ENCODE data around the gene DGKH.
"Not testable (repeated sequence)": the region's sequence is repeated elsewhere in the genome, so short reads cannot be mapped to it uniquely, and the experiment has no call there.

DGKH gene

DNA sequence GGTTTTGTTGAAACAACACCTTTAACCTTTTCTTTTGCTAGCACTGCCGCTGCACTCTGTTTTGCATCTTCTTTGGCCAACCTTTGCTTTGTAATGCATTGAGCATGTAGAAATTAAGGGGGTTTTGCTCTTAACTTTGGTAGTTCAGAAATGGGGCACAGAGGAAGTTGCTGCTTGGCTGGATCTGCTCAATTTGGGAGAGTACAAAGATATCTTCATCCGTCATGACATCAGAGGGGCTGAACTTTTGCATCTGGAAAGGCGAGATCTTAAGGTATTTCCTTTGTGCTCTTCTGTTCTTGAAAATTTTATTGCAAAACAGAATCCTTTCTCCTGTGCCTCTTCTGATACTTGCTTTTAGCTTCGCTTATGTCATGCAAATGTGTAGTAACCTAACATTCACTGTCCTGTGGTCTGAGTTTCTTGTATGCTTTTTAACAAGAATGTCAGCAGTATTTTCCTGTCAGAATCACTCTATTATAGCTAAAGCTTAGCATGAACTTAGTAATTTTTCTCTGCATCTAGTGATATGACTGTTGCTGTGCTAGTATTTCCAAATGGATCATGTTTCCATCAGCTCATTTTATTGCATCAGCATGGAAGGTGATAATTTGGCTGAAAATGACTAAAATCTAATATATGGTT, 172.8 kb downstream of the DGKH start:
- Histone ChIP-seq H3K36me3 (ENCODE audit: control insufficient read depth in 4 of 4, insufficient read depth in 4 of 4, low read length in 3 of 4) (peaks cover 0 to 3% (median 0%) of the 10 kb centered on the region in 4 experiments), H3K4me3 (ENCODE audit: control insufficient read depth in 1 of 7, extremely low read depth in 1 of 7, insufficient read depth in 4 of 7, low read depth in 2 of 7, low read length in 6 of 7) (no peak overlapping the region), H3K9me3 (ENCODE audit: control extremely low read depth in 1 of 5, control insufficient read depth in 4 of 5, insufficient read depth in 2 of 5, low read depth in 1 of 5, low read length in 4 of 5) (peaks cover 0 to 2% (median 0%) of the 10 kb centered on the region in 5 experiments), H3K27me3 (replicated peaks in 2 of 5; ENCODE audit: control insufficient read depth in 4 of 5, insufficient read depth in 5 of 5, low read length in 4 of 5) (no peaks in the 10 kb centered on the region), H3K27ac (ENCODE audit: insufficient read depth in 1 of 2, low read depth in 1 of 2, low read length in 2 of 2, poor library complexity in 1 of 2, severe bottlenecking in 2 of 2) (no peak overlapping the region), H3K4me1 (ENCODE audit: control extremely low read depth in 1 of 4, control insufficient read depth in 4 of 4, insufficient read depth in 4 of 4, low read length in 3 of 4) (no peaks in the 10 kb centered on the region)
- ChIA-PET POLR2A (no interaction called here), CTCF (no interaction called here)
- no peak for DNase-seq
- WGBS (ENCODE audit: insufficient coverage), result 94% methylated on average over 4 of the region's 4 CpGs

DNA sequence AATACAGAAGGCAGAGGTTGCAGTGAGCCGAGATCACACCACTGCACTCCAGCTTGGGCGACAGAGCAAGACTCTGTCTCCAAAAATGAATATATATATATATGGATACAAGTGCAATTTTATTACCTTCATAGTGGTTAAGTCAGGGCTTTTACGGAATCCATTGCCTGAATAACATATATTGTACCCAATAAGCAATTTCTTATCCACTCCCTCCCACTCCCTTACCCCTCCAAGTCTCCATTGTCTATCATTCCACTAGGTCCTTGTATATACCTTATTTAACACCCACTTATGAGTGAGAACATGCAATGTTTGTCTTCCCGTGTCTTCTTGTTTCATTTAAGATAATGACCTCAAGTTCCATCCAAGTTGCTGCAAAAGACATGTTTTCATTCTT, 175.2 kb downstream of the DGKH start:
- H3K27ac ChIP-seq (ENCODE audit: insufficient read depth in 1 of 2, low read depth in 1 of 2, low read length in 2 of 2, poor library complexity in 1 of 2, severe bottlenecking in 2 of 2), result no peak overlapping the region
- peaks cover 0 to 3% (median 0%) of the 10 kb centered on the region in 4 experiments for H3K36me3 ChIP-seq (ENCODE audit: control insufficient read depth in 4 of 4, insufficient read depth in 4 of 4, low read length in 3 of 4)
- POLR2A ChIA-PET, result no interaction called here
- no peak for DNase-seq
- CTCF ChIA-PET, result no interaction called here
- 100% methylated on average over 1 of the region's 4 CpGs for WGBS (ENCODE audit: insufficient coverage)
- H3K4me1 ChIP-seq (ENCODE audit: control extremely low read depth in 1 of 4, control insufficient read depth in 4 of 4, insufficient read depth in 4 of 4, low read length in 3 of 4), result no peaks in the 10 kb centered on the region
- no peak overlapping the region for H3K4me3 ChIP-seq (ENCODE audit: control insufficient read depth in 1 of 7, extremely low read depth in 1 of 7, insufficient read depth in 4 of 7, low read depth in 2 of 7, low read length in 6 of 7)
- H3K9me3 ChIP-seq (ENCODE audit: control extremely low read depth in 1 of 5, control insufficient read depth in 4 of 5, insufficient read depth in 2 of 5, low read depth in 1 of 5, low read length in 4 of 5), result peaks cover 0 to 2% (median 0%) of the 10 kb centered on the region in 5 experiments
- H3K27me3 ChIP-seq (replicated peaks in 2 of 5; ENCODE audit: control insufficient read depth in 4 of 5, insufficient read depth in 5 of 5, low read length in 4 of 5), result no peaks in the 10 kb centered on the region

DNA sequence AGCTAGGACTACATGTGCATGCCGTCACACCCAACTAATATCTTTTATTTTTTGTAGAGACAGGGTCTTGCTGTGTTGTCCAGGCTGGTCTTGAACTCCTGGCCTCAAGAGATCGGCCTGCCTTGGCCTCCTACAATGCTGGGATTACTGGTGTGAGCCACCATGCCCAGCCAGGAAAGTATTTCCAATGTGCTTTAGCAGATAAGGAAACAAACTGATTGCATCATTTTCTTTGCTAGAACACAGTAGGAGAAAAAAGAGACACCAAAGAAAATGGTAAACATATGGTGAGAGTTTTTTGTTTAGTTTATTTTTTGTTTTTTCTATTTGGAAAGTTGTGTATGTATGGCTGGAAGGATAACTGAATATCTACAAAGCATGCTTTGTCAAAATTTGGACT, 176.6 kb downstream of the DGKH start:
- H3K27me3 ChIP-seq (replicated peaks in 2 of 5; ENCODE audit: control insufficient read depth in 4 of 5, insufficient read depth in 5 of 5, low read length in 4 of 5), result no peaks in the 10 kb centered on the region
- H3K4me3 ChIP-seq (ENCODE audit: control insufficient read depth in 1 of 7, extremely low read depth in 1 of 7, insufficient read depth in 4 of 7, low read depth in 2 of 7, low read length in 6 of 7), result no peak overlapping the region
- peaks cover 0 to 2% (median 0%) of the 10 kb centered on the region in 5 experiments for H3K9me3 ChIP-seq (ENCODE audit: control extremely low read depth in 1 of 5, control insufficient read depth in 4 of 5, insufficient read depth in 2 of 5, low read depth in 1 of 5, low read length in 4 of 5)
- CTCF ChIA-PET, result no interaction called here
- no peak overlapping the region for H3K27ac ChIP-seq (ENCODE audit: insufficient read depth in 1 of 2, low read depth in 1 of 2, low read length in 2 of 2, poor library complexity in 1 of 2, severe bottlenecking in 2 of 2)
- POLR2A ChIA-PET, result no interaction called here
- no peak for DNase-seq
- 100% methylated on average over 1 of the region's 2 CpGs for WGBS (ENCODE audit: insufficient coverage)
- H3K4me1 ChIP-seq (ENCODE audit: control extremely low read depth in 1 of 4, control insufficient read depth in 4 of 4, insufficient read depth in 4 of 4, low read length in 3 of 4), result no peaks in the 10 kb centered on the region
- peaks cover 0 to 3% (median 0%) of the 10 kb centered on the region in 4 experiments for H3K36me3 ChIP-seq (ENCODE audit: control insufficient read depth in 4 of 4, insufficient read depth in 4 of 4, low read length in 3 of 4)

DNA sequence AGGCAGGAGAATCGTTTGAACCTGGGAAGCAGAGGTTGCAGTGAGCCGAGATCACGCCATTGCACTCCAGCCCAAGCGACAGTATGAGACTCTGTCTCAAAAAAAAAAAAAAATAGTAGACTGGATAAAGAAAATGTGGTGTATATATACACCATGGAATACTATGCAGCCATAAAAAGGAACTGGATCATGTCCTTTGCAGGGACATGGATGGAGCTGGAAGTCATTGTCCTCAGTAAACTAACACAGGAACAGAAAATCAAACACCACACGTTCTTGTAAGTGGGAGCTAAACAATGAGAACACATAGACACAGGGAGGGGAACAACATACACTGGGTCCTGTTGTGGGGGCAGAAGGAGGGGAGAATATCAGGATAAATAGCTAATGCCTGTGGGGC, 178.3 kb downstream of the DGKH start:
- POLR2A ChIA-PET; H3K27me3 ChIP-seq (replicated peaks in 2 of 5; ENCODE audit: control insufficient read depth in 4 of 5, insufficient read depth in 5 of 5, low read length in 4 of 5); DNase-seq; H3K36me3 ChIP-seq (ENCODE audit: control insufficient read depth in 4 of 4, insufficient read depth in 4 of 4, low read length in 3 of 4); H3K4me3 ChIP-seq (ENCODE audit: control insufficient read depth in 1 of 7, extremely low read depth in 1 of 7, insufficient read depth in 4 of 7, low read depth in 2 of 7, low read length in 6 of 7); H3K4me1 ChIP-seq (ENCODE audit: control extremely low read depth in 1 of 4, control insufficient read depth in 4 of 4, insufficient read depth in 4 of 4, low read length in 3 of 4); H3K9me3 ChIP-seq (ENCODE audit: control extremely low read depth in 1 of 5, control insufficient read depth in 4 of 5, insufficient read depth in 2 of 5, low read depth in 1 of 5, low read length in 4 of 5); H3K27ac ChIP-seq (ENCODE audit: insufficient read depth in 1 of 2, low read depth in 1 of 2, low read length in 2 of 2, poor library complexity in 1 of 2, severe bottlenecking in 2 of 2): not testable (repeated sequence)
- 83% methylated on average over 1 of the region's 5 CpGs for WGBS (ENCODE audit: insufficient coverage)
- CTCF ChIA-PET, result interaction anchor here (1.0 to 1.2 kb wide), 2 partner anchors 9 to 10 kb away, joined by 3 read pairs; no protein-coding TSS in a partner anchor

DNA sequence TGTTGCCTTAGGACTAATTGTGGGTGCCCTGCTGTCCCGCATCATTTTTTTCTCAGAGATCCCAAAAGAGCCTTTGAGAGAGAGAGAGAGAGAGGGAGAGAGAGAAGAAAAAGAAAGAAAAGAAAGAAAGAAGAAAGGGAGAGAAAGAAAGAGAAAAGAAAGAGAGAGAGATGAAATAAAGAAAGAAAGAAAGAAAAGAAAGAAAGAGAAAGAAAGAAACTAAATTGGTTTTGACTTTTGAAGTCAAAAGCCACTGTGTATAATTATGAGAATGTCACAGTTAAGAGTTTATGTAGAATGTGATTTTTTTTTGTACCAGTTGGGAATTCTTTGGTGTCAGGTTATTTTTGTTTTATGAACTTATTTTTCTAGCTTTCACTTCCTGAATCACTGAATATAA, 180.1 kb downstream of the DGKH start:
- no peak for DNase-seq
- CTCF ChIA-PET, result no interaction called here
- WGBS (ENCODE audit: insufficient coverage), result 100% methylated on average over 1 of the region's 1 CpG
- peaks cover 0 to 2% (median 0%) of the 10 kb centered on the region in 5 experiments for H3K9me3 ChIP-seq (ENCODE audit: control extremely low read depth in 1 of 5, control insufficient read depth in 4 of 5, insufficient read depth in 2 of 5, low read depth in 1 of 5, low read length in 4 of 5)
- no peaks in the 10 kb centered on the region for H3K36me3 ChIP-seq (ENCODE audit: control insufficient read depth in 4 of 4, insufficient read depth in 4 of 4, low read length in 3 of 4)
- H3K4me1 ChIP-seq (ENCODE audit: control extremely low read depth in 1 of 4, control insufficient read depth in 4 of 4, insufficient read depth in 4 of 4, low read length in 3 of 4), result no peaks in the 10 kb centered on the region
- no peak overlapping the region for H3K27ac ChIP-seq (ENCODE audit: insufficient read depth in 1 of 2, low read depth in 1 of 2, low read length in 2 of 2, poor library complexity in 1 of 2, severe bottlenecking in 2 of 2)
- POLR2A ChIA-PET, result no interaction called here
- no peaks in the 10 kb centered on the region for H3K27me3 ChIP-seq (replicated peaks in 2 of 5; ENCODE audit: control insufficient read depth in 4 of 5, insufficient read depth in 5 of 5, low read length in 4 of 5)
- H3K4me3 ChIP-seq (ENCODE audit: control insufficient read depth in 1 of 7, extremely low read depth in 1 of 7, insufficient read depth in 4 of 7, low read depth in 2 of 7, low read length in 6 of 7), result no peak overlapping the region

DNA sequence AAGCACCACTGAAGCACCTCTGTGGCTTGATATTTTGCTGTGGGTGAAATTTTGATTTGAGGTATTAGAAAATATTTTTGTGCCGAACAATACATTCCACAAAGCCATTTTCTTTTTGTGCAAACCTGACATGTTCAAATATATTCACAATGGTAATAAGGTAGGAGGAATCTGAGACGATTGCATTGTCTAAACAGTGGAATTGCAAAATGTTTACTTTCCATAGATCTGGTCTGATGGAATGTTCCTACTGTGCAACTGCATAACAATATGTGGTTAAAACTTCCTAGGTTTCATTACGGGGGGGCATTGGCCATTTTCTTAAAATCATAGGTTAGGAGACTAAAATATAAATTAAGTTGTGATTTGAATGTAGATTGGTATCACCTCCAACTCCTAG, 180.8 kb downstream of the DGKH start:
- no peaks in the 10 kb centered on the region for H3K27me3 ChIP-seq (replicated peaks in 2 of 5; ENCODE audit: control insufficient read depth in 4 of 5, insufficient read depth in 5 of 5, low read length in 4 of 5)
- H3K9me3 ChIP-seq (ENCODE audit: control extremely low read depth in 1 of 5, control insufficient read depth in 4 of 5, insufficient read depth in 2 of 5, low read depth in 1 of 5, low read length in 4 of 5), result peaks cover 0 to 2% (median 0%) of the 10 kb centered on the region in 5 experiments
- no peak overlapping the region for H3K4me3 ChIP-seq (ENCODE audit: control insufficient read depth in 1 of 7, extremely low read depth in 1 of 7, insufficient read depth in 4 of 7, low read depth in 2 of 7, low read length in 6 of 7)
- no peaks in the 10 kb centered on the region for H3K36me3 ChIP-seq (ENCODE audit: control insufficient read depth in 4 of 4, insufficient read depth in 4 of 4, low read length in 3 of 4)
- CTCF ChIA-PET, result no interaction called here
- DNase-seq, result no peak
- no peak overlapping the region for H3K27ac ChIP-seq (ENCODE audit: insufficient read depth in 1 of 2, low read depth in 1 of 2, low read length in 2 of 2, poor library complexity in 1 of 2, severe bottlenecking in 2 of 2)
- POLR2A ChIA-PET, result no interaction called here
- no peaks in the 10 kb centered on the region for H3K4me1 ChIP-seq (ENCODE audit: control extremely low read depth in 1 of 4, control insufficient read depth in 4 of 4, insufficient read depth in 4 of 4, low read length in 3 of 4)
- WGBS (ENCODE audit: insufficient coverage), result no CpG with 5 or more reads among the region's 3 CpGs

DNA sequence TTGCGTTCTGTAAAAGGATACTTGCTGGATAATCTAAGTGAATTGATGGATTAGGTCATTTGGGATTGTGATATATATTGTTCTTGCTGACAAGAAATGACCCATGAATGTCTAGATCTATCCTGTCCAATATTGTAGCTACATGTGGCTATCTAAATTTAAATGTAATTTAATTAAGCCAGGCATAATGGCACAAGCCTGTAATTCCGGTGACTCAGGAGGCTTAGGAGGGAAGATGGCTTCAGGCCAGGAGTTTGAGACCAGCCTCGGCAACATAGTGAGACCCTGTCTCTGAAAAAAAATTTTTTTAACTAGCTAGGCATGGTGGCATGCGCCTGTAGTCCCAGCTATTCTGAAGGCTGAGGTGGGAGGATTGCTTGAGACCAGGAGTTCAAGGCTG, 184.2 kb downstream of the DGKH start:
- no peaks in the 10 kb centered on the region for H3K4me1 ChIP-seq (ENCODE audit: control extremely low read depth in 1 of 4, control insufficient read depth in 4 of 4, insufficient read depth in 4 of 4, low read length in 3 of 4)
- H3K27me3 ChIP-seq (replicated peaks in 2 of 5; ENCODE audit: control insufficient read depth in 4 of 5, insufficient read depth in 5 of 5, low read length in 4 of 5), result no peaks in the 10 kb centered on the region
- WGBS (ENCODE audit: insufficient coverage), result 84% methylated on average over 3 of the region's 4 CpGs
- no peaks in the 10 kb centered on the region for H3K36me3 ChIP-seq (ENCODE audit: control insufficient read depth in 4 of 4, insufficient read depth in 4 of 4, low read length in 3 of 4)
- no peak overlapping the region for H3K4me3 ChIP-seq (ENCODE audit: control insufficient read depth in 1 of 7, extremely low read depth in 1 of 7, insufficient read depth in 4 of 7, low read depth in 2 of 7, low read length in 6 of 7)
- ChIA-PET POLR2A (no interaction called here), CTCF (no interaction called here)
- no peak overlapping the region for H3K27ac ChIP-seq (ENCODE audit: insufficient read depth in 1 of 2, low read depth in 1 of 2, low read length in 2 of 2, poor library complexity in 1 of 2, severe bottlenecking in 2 of 2)
- DNase-seq, result no peak
- H3K9me3 ChIP-seq (ENCODE audit: control extremely low read depth in 1 of 5, control insufficient read depth in 4 of 5, insufficient read depth in 2 of 5, low read depth in 1 of 5, low read length in 4 of 5), result peaks cover 0 to 1% (median 0%) of the 10 kb centered on the region in 5 experiments
